Right hindlimb (tissue), 1 donor: Measurements from ENCODE around the gene MRAP.

ENCODE experiments used
- DNase-seq: peaks from one replicate; pipeline ENCODE4 v3.0.0-alpha.2; 2018

Gene MRAP

DNA sequence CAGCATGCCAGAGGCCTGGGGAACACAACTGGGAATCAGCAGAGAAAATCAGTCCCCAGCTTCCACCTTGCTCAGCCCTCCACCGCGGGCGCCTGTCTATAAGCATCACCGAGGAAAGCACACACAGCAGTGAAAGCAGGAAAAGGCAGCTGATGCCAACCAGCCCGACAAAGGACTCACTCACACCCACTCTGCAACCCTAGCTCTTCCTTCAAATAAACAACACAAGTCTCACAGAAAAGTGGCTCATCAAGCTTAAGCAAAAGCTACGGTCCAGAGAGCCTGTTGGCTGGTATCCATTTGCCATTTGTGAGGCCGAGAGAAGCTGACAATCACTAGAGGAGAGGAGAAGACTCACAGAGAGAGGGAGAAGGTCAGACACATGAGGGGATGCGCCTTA is 27.1 kb downstream of the MRAP start:
- DNase-seq: no peak

DNA sequence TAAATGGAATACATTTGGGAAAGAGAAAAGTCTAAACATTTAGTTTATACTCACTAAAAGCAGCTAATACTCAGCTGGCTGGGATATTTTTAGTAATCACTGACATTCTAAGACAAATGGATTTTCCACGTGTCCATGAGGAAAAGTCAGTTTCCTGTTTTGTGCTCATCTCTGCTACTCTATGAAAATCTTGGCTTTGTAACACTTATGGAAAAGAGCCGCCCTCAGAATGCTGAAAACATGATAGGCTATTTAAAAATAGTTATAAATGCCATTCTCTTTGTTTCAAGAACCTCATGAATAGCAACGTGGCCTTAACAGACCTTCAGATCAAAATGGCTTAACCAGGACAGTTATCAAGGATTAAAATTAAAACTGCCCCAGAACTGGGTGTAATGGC is 29.9 kb downstream of the MRAP start:
- DNase-seq: no peak

DNA sequence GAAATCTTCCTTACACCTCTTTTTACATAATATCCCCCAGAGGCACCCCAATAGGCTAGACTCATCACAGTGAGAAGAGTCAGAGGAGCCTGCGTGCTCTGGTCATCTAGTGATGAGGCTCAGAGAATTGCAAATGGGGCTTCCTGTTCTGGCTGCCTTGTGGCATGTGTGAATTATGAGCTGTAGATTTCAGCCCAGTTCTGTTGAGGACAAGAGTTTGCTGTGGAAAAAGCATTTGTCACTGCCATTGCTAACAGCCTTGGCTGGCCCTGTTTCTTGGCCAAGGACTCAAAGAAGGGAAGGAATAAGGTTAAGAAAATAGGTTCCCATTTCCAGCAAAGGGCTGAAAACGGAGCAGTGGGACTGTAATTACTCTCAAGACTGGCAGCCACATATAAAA is 30.7 kb downstream of the MRAP start:
- DNase-seq: peak; percentile 72

DNA sequence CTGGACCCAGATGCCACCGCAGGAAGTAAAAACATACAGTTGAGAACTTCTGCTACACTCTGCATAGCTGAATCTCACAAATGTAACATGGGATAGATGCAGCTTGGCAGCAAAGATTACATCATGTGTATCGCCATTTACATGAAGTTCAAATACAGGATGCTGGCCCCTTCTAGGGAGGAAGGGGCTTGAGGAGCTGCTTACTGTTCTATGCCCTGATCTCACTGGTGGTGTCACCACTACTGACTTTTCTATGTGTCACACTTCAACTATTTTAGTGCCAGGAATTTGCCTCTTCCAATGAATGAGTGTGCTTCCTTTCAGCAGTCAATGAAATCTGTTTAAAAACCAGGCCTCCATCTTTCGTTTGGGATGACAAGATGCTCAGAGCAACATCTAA is 31.1 kb downstream of the MRAP start:
- no peak for DNase-seq

DNA sequence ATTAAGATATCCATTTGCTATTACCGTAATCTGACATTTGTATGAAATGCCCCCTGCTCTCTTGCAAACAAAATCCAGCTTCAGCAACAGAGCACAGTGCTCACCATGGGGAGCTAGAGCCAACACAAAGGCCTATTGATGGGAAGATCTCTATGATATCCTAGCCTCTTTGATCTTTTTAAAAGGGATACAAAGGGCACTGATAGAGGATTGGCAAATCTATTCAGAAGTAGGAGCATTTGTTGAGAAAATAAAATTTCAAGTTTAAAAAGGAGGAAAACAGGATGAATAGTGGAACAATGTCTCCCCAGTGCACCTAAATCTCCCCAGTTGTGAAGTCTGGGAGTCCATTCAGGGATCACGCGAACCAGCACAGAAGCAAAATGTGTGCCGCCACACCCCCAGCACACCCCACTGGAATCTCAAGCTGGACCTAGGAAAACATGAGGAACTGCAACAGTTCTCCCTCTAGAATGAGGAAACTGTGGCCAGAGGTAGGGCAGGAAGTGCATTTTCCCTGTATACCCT is 32.2 kb downstream of the MRAP start:
- DNase-seq: no peak

DNA sequence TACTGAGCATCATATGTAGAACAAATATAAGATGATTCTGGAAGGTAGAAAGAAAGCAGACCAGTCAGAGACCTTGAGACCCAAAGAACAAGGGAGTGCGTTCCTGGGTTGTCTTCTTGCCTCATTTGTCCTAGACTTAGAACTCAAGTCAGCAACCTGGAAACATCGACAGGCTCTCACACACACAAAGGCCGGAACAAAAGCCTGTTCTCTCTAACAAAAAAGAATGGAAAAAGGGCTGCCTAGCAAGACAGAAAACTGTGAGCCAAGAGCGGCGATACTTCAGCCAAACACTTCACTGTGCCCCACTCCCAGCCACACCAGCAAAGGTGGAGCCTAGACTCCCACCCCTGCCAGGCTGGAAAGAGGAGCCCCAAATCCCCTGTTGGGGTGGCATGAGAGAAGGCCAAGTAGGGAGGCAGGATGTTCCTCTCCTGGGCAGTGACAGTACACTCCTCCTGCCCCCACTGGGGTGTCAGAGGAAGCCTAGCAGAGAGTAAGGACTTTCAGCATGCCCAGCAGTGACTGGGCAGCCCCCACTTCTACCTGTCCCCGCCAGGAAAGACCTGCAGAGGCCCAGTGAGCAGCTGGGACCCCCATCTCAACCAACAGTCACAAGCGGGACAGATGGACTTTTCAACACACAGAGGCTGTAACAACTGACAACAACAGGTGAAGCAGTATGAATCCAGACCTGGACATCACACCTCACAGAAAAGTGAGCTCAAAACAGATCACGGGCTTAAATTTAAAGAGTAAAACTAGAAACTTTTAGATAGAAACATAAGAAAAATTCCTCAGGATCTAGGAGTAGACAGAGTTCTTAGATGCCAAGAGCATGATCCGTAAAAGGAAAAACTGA is 33.0 kb downstream of the MRAP start:
- DNase-seq: no peak

DNA sequence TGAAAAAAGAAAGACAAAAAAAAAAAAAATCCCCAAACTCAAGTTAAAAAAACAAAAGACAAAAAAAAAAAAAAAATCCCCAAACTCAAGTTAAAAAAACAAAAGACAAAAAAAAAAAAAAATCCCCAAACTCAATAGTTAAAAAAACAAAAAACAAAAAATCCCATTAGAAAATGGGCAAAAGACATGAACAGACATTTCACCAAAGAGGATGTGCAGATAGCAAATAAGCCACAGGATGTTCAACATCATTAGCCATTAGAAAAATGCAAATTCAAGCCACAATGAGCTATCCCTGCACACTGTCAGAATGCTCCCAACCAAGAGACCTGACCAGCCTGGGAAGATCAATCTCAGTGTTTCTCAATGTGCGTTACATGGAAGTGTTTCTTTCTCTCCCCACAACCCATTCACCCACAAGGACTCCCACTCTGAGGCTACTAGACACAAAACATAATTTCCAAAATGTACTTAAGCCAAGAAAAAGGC is 33.9 kb downstream of the MRAP start:
- no peak for DNase-seq

DNA sequence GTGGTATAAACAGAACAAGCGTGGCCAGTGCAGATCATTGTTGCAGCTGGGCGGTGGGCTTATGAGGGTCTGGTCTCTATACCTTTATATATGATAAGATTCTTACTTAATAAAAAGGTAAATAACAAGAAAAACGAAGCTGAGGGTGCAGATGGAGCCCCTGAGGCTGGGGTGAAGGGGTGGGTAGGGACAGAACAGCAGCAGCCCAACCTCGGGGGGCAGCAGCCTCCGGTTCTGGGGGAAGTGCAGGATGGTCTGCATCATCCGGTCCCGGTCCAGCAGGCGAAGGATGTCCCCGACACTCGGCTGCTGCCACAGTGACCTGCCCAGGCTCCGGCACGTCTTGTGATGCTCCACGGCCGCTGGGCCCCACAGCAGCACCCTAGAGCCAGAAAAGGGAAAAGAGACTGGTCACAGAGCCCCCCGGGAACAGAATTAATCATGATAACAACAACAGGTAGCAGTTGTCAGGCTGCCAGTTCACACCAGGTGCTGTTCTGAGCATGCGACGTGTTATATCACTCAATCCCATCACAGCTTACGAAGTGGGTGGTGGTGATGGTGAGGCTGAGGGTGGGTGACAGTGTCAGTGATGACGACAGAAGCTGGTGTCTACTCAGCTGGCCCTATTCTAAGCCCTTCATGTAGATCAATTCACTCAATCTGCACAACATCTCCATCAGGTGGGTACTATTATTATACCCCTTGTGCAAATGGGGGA is 35.5 kb downstream of the MRAP start:
- DNase-seq: no peak

DNA sequence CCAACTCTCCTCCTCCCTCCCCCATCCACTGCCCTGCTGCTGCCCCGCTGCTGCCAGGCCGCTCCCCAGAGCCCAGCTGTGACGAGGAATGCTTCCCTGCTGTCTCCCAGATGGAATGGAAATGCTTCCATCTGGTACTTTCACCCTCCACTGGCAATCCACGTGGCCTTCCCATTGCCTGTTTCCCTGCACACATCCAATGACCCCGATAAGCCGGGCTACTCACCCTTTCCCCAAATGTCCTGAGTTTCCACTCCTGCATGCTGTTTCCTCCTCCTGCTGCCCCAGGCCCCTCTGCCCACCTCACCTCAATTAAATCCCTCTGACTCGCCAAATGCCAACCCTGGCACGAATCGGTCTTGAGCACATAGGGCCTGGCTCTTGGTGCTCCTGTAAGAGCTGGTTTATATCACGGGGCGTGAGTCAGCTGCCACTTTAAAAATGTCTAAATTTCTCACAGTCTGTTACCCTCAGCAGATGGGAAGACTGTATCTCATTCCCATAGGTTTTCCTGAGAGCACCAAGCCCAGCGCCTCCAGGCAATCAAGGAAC is 36.4 kb downstream of the MRAP start:
- no peak for DNase-seq

DNA sequence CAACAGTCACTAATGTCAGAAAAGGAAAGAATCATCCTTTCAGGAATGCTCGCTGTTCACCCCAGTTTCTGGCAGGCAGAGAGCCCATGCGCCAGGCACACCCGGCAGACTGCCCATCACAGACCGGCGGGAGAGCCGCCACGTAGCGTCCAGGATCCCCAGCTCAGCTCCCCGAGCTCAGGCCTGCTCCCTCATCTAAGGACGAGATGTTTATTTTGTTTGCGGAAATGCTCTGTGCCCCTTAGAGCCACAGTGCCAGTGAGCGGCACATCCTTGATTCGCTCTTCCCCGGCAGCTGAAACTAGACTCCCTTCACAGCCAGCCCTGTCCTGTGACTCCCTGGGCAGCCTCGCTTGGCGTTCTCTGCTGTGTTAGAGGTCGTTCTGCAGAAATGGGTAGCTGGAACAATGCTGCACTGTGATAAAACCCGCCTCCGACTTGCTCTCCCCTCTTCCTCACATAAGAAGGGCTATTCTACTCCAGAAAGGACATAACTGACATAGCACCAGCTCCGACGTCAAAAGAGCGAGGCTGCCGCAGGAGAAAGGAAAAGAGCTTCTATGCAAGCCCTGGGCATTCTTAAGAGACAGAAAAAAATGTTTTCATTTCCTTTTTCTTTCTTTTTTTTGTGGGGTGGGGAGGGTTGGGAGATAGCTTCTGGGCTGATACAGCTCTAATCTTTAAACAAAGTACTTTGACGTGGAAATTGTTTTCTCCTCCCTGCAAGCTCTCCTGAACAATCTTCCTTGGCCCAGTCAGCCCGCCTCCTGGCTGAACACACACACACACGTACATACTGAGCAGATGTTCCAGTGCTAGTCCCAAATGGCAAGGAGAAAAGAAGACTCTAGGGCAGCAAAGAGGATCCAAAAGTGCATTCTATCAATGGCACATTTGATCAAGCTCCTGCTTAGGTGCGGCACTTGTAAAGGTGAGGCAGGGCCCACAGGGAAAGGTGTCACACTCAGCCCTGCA is 37.2 kb downstream of the MRAP start:
- DNase-seq: no peak

DNA sequence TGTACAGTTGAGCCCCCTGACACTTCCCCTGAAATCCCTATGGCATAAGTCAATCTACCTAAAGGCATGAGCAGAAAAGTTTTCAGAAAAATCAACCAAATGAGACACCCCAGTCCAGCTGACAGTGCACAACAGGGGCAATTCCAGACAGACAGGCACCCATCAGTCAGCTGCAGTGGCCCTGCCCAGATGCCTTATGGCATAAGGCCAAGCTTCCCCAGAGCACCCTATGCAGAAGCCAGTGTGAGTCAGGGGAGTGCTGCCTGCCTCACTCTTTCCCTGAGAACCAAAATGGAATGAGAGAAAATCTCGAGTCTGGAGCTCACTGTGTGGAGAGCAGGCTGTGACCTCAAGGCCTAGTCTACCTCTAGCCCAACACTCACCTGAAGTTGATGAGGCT is 38.1 kb downstream of the MRAP start:
- DNase-seq: no peak

DNA sequence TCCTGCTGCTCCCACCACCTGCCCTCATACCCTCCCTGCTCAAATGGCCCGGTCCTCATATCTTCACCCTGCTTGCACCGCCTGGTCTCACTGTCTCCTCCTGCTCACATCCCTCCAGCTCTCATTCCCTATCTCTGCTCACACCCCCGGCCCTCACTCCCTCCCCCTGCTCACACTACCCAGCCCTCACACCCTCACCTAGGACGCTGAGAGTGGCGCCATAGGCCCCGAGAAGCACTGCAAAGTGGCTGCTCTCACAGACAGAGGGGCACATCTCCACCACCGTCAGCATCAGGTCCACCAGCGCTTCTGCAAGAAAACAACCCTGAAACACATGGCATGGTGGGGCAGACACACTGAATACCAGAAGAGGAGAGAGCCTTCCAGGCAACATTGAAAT is 38.6 kb downstream of the MRAP start:
- DNase-seq: no peak

DNA sequence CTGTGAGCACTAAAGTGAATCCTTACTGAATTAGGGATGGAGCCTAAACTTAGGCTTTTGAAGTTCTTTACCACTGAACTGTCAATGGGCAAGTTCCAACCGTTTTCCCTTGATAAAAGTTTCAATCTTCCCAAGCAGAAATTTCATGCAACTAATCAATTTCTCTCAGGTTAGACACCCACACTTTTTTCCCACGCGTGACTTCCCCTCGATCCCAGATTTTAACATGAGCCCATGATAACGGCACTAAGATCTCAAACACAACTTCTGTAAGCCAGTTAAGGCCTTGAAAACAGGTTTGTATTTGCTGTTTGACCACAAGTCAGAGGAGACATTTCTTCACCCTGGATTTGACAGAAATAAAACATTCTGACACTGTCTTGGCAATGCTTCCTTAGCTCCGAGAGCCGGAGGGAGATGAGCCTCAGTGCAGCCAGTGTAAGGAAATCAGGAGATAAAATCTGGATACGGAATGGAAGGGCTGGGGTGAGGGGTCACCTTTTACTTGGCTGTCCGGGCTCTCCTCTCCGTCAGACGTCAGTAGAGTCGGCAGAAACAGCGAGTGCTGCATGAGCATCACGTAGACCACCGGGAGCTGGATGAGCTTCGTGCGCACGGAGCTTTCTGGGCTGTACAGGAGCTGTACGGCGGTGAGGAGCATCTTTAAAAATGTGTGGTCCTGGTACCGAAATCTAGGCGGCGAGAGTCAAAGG is 39.7 kb downstream of the MRAP start:
- no peak for DNase-seq

DNA sequence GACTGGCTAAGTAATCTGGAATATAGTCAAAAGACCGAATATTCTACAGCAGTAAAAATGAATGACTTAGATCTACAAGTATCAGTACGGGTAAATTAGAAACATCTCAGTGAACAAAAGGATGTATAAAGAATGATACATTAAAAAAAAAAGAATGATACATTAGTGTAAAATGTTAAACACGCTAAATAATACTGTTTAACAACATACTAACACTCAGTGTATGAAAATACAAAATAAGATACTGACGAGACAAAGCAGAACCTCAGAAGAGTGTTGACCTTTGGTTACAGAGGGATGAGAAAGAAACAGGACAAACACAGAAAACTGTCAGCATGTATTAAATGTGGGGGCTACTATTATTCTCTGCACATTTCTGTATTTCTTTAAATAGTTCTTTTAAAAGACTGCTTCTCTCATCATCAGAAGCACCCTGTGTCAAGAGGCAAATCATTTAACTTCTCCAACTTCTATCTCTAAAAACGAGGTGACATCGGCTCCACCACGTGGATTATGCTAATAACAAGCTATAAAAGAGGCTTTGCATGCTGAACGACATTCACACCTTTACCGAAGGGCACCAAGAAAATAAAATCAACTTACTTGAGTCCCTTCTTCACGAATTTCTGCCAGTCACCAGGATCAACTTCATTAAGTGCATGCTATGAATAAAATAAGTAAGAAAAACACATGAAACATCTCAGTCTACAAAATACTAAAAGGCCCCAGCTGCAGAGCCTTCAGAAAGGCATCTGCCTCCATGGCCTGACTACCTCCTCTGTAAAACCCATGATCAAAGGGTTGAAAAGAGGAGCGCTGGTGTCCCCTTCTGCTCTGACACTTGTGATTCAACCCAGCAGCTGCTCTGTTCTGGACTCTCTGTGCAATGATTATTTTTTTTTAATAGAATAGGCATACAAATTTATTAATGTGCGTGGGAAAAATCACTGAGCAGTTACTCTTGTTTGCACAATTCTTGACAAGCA is 42.5 kb downstream of the MRAP start:
- DNase-seq: no peak

DNA sequence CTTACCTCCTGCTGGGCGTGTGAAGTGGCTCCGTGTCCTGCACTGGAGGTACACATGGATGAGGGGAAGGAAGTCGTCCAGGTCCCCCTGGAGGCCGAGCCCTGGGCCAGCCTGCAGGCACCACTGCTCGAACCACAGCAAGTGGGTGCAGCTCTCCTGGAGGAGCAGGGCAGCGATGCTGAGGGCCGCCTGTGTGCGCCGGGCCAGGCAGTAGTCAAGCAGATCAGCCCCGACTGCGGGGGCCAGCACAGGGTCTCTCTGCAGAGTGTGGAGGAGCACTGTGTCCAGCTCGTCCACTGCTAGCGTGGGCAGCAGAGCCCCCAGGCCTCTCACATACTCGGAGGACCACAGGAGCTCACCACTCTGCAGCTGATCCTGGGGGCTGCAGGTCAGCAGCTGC is 48.3 kb downstream of the MRAP start:
- no peak for DNase-seq

DNA sequence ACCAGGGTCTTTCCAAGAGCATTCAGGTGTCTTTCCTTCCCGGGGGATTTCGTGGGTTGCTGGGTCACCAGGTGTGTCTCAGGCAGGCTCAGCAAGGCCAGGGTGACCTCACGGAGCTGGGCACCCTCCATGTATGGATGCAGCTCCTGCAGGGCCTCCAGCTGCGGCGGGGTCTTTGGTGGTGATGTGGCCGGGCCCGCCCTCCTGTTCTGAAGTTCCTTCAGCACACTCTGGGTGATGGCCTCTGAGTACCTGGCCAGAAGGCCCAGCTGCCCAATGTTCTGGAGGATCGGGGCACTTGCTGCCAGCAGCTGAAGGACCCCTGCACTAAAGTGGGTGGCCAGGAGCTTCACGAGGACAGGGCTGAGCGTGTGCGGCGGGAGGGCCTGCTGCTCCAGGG is 48.7 kb downstream of the MRAP start:
- DNase-seq: no peak

DNA sequence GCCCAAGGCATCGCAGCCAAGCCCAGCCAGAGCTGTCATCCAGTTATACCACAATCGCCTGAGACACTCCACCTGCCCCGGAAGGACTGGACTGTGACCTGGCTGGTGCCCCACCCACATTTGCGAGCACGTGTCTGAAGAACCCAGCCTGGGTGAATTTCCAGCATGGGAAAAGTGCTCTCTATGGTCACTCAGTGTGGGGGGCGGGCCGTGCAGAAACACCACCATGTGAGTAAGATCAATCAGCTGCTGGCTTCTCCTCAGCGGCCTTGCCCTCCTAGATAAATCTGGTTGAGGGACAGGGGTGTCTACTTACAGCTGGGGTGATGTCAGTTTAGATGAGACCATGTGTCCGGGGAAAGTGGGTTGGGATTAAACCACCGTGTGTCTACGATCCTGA is 49.3 kb downstream of the MRAP start:
- no peak for DNase-seq

DNA sequence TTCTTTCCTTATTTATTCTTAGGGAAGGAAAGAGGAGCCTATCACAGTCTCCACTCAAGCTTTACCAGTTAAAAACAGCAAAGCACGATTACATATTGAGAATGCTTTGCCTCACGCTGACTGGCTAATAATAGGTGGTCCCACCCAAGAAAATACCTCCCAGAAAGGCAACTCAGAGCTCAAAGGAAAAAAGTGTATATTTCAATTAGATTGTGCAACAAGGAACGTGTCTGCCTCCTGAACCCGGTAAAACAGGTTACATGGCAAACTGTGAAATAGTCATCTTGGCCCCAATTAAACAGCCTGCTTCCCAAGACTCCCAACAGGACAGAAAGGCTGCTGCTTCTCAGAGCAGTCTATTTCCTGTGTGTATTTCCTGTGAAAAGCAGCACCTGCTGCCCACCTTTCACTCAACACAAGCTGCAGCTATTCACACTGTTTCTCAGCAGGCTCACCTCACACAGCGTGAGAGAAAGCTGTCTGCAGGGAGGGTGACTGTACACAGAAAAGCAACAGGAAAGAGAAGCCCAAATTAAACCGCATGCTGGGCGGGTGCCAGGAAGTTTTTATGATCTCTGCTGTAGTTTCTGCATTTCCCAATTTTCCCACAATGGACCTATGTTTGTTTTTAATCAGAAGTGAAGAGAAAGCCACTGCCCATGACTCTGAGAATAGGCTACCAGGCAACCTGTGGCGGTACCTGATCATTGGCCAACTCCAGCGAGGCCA is 50.1 kb downstream of the MRAP start:
- no peak for DNase-seq

DNA sequence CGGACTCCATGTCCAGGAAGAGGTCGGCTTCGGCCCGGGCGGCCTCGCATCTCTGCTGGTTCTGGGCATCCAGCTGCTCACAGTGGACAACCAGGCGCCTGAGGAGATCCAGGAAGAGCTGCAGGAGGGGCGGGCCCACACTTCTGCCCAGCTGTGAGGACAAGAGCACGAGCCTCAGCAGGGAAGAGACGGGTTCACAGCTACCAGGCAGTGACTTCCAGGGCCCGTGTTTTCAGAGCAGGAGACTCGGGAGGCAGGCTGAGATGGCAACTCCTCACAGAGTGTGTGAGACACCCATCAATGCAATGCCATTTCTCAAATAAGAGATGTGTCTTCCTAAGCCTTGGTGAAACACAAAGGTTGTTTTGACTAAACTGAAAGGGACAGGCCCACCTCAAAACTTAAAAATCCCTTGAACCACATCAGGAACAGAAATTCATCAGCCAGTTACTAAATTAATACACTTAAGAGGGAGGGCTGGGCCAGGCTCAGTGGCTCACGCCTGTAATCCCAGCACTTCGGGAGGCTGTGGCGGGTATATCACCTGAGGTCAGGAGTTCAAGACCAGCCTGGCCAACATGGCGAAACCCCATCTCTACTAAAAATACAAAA is 50.8 kb downstream of the MRAP start:
- DNase-seq: no peak
